Astrocyte (in vitro differentiated cells and primary cell): ENCODE results near the gene HS3ST6.

Experiments used
- EZH2 ChIP-seq: IDR thresholded peaks from 2 replicates; pipeline ENCODE4 v1.6.1; 2012; ENCODE audit warnings: mild to moderate bottlenecking, low read length, inconsistent platforms; ENCODE audit not compliant: insufficient read depth
- TF ChIP-seq, protein P1 (sequence below): IDR thresholded peaks from 2 replicates; pipeline ENCODE4 v1.5.1; 2011; ENCODE audit warnings: low read depth, mild to moderate bottlenecking, inconsistent platforms, low read length, moderate library complexity; ENCODE audit not compliant: insufficient read depth

- TF ChIP-seq, protein P1, sequence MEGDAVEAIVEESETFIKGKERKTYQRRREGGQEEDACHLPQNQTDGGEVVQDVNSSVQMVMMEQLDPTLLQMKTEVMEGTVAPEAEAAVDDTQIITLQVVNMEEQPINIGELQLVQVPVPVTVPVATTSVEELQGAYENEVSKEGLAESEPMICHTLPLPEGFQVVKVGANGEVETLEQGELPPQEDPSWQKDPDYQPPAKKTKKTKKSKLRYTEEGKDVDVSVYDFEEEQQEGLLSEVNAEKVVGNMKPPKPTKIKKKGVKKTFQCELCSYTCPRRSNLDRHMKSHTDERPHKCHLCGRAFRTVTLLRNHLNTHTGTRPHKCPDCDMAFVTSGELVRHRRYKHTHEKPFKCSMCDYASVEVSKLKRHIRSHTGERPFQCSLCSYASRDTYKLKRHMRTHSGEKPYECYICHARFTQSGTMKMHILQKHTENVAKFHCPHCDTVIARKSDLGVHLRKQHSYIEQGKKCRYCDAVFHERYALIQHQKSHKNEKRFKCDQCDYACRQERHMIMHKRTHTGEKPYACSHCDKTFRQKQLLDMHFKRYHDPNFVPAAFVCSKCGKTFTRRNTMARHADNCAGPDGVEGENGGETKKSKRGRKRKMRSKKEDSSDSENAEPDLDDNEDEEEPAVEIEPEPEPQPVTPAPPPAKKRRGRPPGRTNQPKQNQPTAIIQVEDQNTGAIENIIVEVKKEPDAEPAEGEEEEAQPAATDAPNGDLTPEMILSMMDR, result no peak
- TF ChIP-seq EZH2, result no peak
Measured at GRCh38 chr16:1906846-1907165, 11.4 kb downstream of the HS3ST6 start.
